Measurements from ENCODE around the gene SOX6. TPM values are rescaled to one million over a fixed set of nuclear protein-coding genes. Genes with fewer than 3 reads are reported as not detected.

SOX6 gene
- total RNA-seq, 1 donor from 2014 or later, result 34.6 TPM

- no peak for DNase-seq (ENCODE audit: low spot score)
- intact Hi-C loops (cut with DNase I), result no loop called here
Measured at GRCh38 chr11:16335236-16335962, 20.9 kb downstream of the SOX6 start.

- intact Hi-C loops (cut with DNase I), result no loop called here
- DNase-seq (ENCODE audit: low spot score), result no peak
Measured at GRCh38 chr11:16326679-16327297, 29.6 kb downstream of the SOX6 start.

GRCh38 chr11:16322190-16322589, 34.2 kb downstream of the SOX6 start:
- intact Hi-C loops (cut with DNase I), result no loop called here
- no peak for DNase-seq (ENCODE audit: low spot score)

GRCh38 chr11:16321148-16321547, 35.2 kb downstream of the SOX6 start:
- intact Hi-C loops (cut with DNase I), result no loop called here

GRCh38 chr11:16318320-16318719, 38.0 kb downstream of the SOX6 start:
- intact Hi-C loops (cut with DNase I), result no loop called here
- DNase-seq (ENCODE audit: low spot score), result no peak

More at GRCh38 chr11:16321148-16321547, 35.2 kb downstream of the SOX6 start:
- DNase-seq (ENCODE audit: low spot score), result no peak

GRCh38 chr11:16317712-16318111, 38.6 kb downstream of the SOX6 start:
- intact Hi-C loops (cut with DNase I), result no loop called here

GRCh38 chr11:16313846-16314245, 42.5 kb downstream of the SOX6 start:
- intact Hi-C loops (cut with DNase I), result no loop called here
- no peak for DNase-seq (ENCODE audit: low spot score)

More at GRCh38 chr11:16317712-16318111, 38.6 kb downstream of the SOX6 start:
- no peak for DNase-seq (ENCODE audit: low spot score)

- intact Hi-C loops (cut with DNase I), result no loop called here
- no peak for DNase-seq (ENCODE audit: low spot score)
Measured at GRCh38 chr11:16312233-16312765, 44.0 kb downstream of the SOX6 start.

- intact Hi-C loops (cut with DNase I), result no loop called here
- DNase-seq (ENCODE audit: low spot score), result no peak
Measured at GRCh38 chr11:16311831-16312230, 44.5 kb downstream of the SOX6 start.

- intact Hi-C loops (cut with DNase I), result no loop called here
- DNase-seq (ENCODE audit: low spot score), result no peak
Measured at GRCh38 chr11:16310943-16311342, 45.4 kb downstream of the SOX6 start.

- DNase-seq (ENCODE audit: low spot score), result no peak
- intact Hi-C loops (cut with DNase I), result no loop called here
Measured at GRCh38 chr11:16309226-16309625, 47.1 kb downstream of the SOX6 start.

- DNase-seq (ENCODE audit: low spot score), result no peak
- intact Hi-C loops (cut with DNase I), result no loop called here
Measured at GRCh38 chr11:16301462-16301861, 54.9 kb downstream of the SOX6 start.

- no peak for DNase-seq (ENCODE audit: low spot score)
- intact Hi-C loops (cut with DNase I), result loop anchor here (10.0 kb wide), 1 partner anchor 65 kb away; no protein-coding TSS in a partner anchor
Measured at GRCh38 chr11:16299884-16300782, 56.2 kb downstream of the SOX6 start.

GRCh38 chr11:16299390-16299789, 57.0 kb downstream of the SOX6 start:
- intact Hi-C loops (cut with DNase I), result loop anchor here (10.0 kb wide), 1 partner anchor 65 kb away; no protein-coding TSS in a partner anchor

GRCh38 chr11:16297332-16297731, 59.0 kb downstream of the SOX6 start:
- DNase-seq (ENCODE audit: low spot score), result no peak
- intact Hi-C loops (cut with DNase I), result loop anchor here (10.0 kb wide), 1 partner anchor 63 kb away; no protein-coding TSS in a partner anchor

More at GRCh38 chr11:16299390-16299789, 57.0 kb downstream of the SOX6 start:
- DNase-seq (ENCODE audit: low spot score), result no peak

- DNase-seq (ENCODE audit: low spot score), result no peak
- intact Hi-C loops (cut with DNase I), result loop anchor here (10.0 kb wide), 1 partner anchor 61 kb away; no protein-coding TSS in a partner anchor
Measured at GRCh38 chr11:16296273-16296672, 60.1 kb downstream of the SOX6 start.

- intact Hi-C loops (cut with DNase I), result loop anchor here (10.0 kb wide), 1 partner anchor 61 kb away; no protein-coding TSS in a partner anchor
Measured at GRCh38 chr11:16295592-16295991, 60.8 kb downstream of the SOX6 start.

GRCh38 chr11:16293204-16293681, 63.1 kb downstream of the SOX6 start:
- intact Hi-C loops (cut with DNase I), result loop anchor here (2.0 to 10.0 kb wide), 2 partner anchors 58 to 314 kb away; no protein-coding TSS in a partner anchor

More at GRCh38 chr11:16295592-16295991, 60.8 kb downstream of the SOX6 start:
- DNase-seq (ENCODE audit: low spot score), result no peak

GRCh38 chr11:16292167-16292859, 64.0 kb downstream of the SOX6 start:
- DNase-seq (ENCODE audit: low spot score), result no peak
- intact Hi-C loops (cut with DNase I), result loop anchor here (2.0 to 10.0 kb wide), 2 partner anchors 58 to 314 kb away; no protein-coding TSS in a partner anchor

More at GRCh38 chr11:16293204-16293681, 63.1 kb downstream of the SOX6 start:
- no peak for DNase-seq (ENCODE audit: low spot score)
